HepG2 (cell line): ENCODE results near the gene C16orf87. TPM values are rescaled to one million over a fixed set of nuclear protein-coding genes. Genes with fewer than 3 reads are reported as not detected.
A peak's percentile ranks its signal among the peaks of the same experiment; 100 is the strongest.

Source experiments
- AGO2 ChIP-seq: fragments of 200-400 bp; formaldehyde crosslinking; optimal IDR thresholded peaks from 2 replicates; pipeline ENCODE3; 2017; ENCODE audit warnings: mild to moderate bottlenecking, low read depth, low read length, moderate library complexity
- AKNA ChIP-seq: sonication (generic); formaldehyde crosslinking; IDR thresholded peaks from 2 replicates; pipeline ENCODE4 v1.4.0; 2020; ENCODE audit warnings: missing genetic modification reagents, borderline replicate concordance
- CAMTA2 ChIP-seq: sonication (generic); formaldehyde crosslinking; IDR thresholded peaks from 2 replicates; pipeline ENCODE4 v1.4.0; 2020; ENCODE audit warnings: mild to moderate bottlenecking, missing genetic modification reagents, borderline replicate concordance
- FOSL1 ChIP-seq: sonication (generic); formaldehyde crosslinking; IDR thresholded peaks from 2 replicates; pipeline ENCODE4 v1.9.0; 2021; ENCODE audit warnings: missing genetic modification reagents, borderline replicate concordance
- FOXA3 ChIP-seq: IDR thresholded peaks from 2 replicates; pipeline ENCODE4 v1.6.1; 2016; ENCODE audit warnings: missing genetic modification reagents, missing compliant biosample characterization
- MAZ ChIP-seq, 2 experiments: sonication (generic) in 1 of 2; formaldehyde crosslinking in 1 of 2; IDR thresholded peaks; 2 replicates each; pipeline versions ENCODE4 v1.5.0 to v1.6.1; 2012 to 2020; ENCODE audit warnings: low read depth in 2 of 2, mild to moderate bottlenecking in 2 of 2, borderline replicate concordance in 1 of 2, improper control_type of control experiment in 1 of 2, low read length in 1 of 2, missing genetic modification reagents in 1 of 2, moderate library complexity in 1 of 2
- MLLT10 ChIP-seq: sonication (generic); formaldehyde crosslinking; IDR thresholded peaks from 2 replicates; pipeline ENCODE4 v1.4.0; 2020; ENCODE audit warnings: missing genetic modification reagents
- MNT ChIP-seq: fragments of 450-650 bp; IDR thresholded peaks from 2 replicates; pipeline ENCODE4 v1.6.1; 2016
- PHB2 ChIP-seq: fragments of 450-650 bp; IDR thresholded peaks from 2 replicates; pipeline ENCODE4 v1.6.1; 2018; ENCODE audit not compliant: partially characterized antibody
- U2AF2 ChIP-seq: fragments of 200-400 bp; formaldehyde crosslinking; IDR thresholded peaks from 2 replicates; pipeline ENCODE4 v1.6.1; 2017; ENCODE audit warnings: low read depth, mild to moderate bottlenecking, low read length
- ZNF292 ChIP-seq: sonication (generic); formaldehyde crosslinking; IDR thresholded peaks from 2 replicates; pipeline ENCODE4 v1.8.1; 2022; ENCODE audit warnings: mild to moderate bottlenecking, low read depth, missing genetic modification reagents, borderline replicate concordance
- ZNF337 ChIP-seq: sonication (generic); formaldehyde crosslinking; IDR thresholded peaks from 2 replicates; pipeline ENCODE4 v1.5.1; 2020; ENCODE audit warnings: missing genetic modification reagents, low read depth, mild to moderate bottlenecking, borderline replicate concordance
- ZNF350 ChIP-seq: sonication (generic); formaldehyde crosslinking; IDR thresholded peaks from 2 replicates; pipeline ENCODE4 v1.4.0; 2020; ENCODE audit warnings: mild to moderate bottlenecking, low read depth, missing genetic modification reagents, borderline replicate concordance
- ZNF430 ChIP-seq: sonication (generic); formaldehyde crosslinking; IDR thresholded peaks from 2 replicates; pipeline ENCODE4 v1.9.0; 2021; ENCODE audit warnings: mild to moderate bottlenecking, missing genetic modification reagents
- ZNF556 ChIP-seq: sonication (generic); formaldehyde crosslinking; IDR thresholded peaks from 2 replicates; pipeline ENCODE4 v1.4.0; 2020; ENCODE audit warnings: mild to moderate bottlenecking, missing genetic modification reagents, borderline replicate concordance
- ZNF776 ChIP-seq: sonication (generic); formaldehyde crosslinking; IDR thresholded peaks from 2 replicates; pipeline ENCODE4 v1.4.0; 2020; ENCODE audit warnings: mild to moderate bottlenecking, missing genetic modification reagents
- ZXDC ChIP-seq: sonication (generic); formaldehyde crosslinking; IDR thresholded peaks from 2 replicates; pipeline ENCODE4 v1.5.0; 2020; ENCODE audit warnings: mild to moderate bottlenecking, missing genetic modification reagents
- polyA plus RNA-seq, 8 experiments: library from polyadenylated mRNA; depleted of rRNA in 3 of 8; stranded (reverse) in 7 of 8; unstranded in 1 of 8; fragments of >200 nt; fragmentation: Illumina TruSeq in 4 of 8; extraction: Trizol in 4 of 8; gene quantifications; 2 replicates each; pipeline versions ENCODE4 v1.2.1 to v1.2.3, GENCODE V29; 2011 to 2016; ENCODE audit warnings: low read depth in 4 of 8, missing spikeins in 1 of 8, mixed read lengths in 1 of 8; ENCODE audit not compliant: insufficient read depth in 1 of 8
- total RNA-seq, 5 experiments: library from RNA; depleted of rRNA; stranded (reverse); fragments of >200 nt; fragmentation: Illumina TruSeq; extraction: Trizol; gene quantifications; 2 replicates each; pipeline ENCODE4 v1.2.3, GENCODE V29; 2016; ENCODE audit warnings: low read depth in 1 of 5
- TF ChIP-seq, protein P1 (sequence below): fragments of 450-650 bp; IDR thresholded peaks from 2 replicates; pipeline ENCODE4 v1.6.1; 2017

Gene C16orf87
- total and polyA plus RNA-seq, 2 of the 13 experiments (the other 11 are each of a cell fraction or from before 2014, with no cell fraction given) = 8.6 to 19.5 TPM

- no peak for TF ChIP-seq MNT
- TF ChIP-seq ZNF430 (CRISPR knock-in tag) = no peak
- no peak for TF ChIP-seq ZNF337 (CRISPR knock-in tag)
- TF ChIP-seq ZNF350 (CRISPR knock-in tag) = 0 out of 2 replicates have a peak, but pooled peaks have one; percentile 10
- TF ChIP-seq, protein P1, sequence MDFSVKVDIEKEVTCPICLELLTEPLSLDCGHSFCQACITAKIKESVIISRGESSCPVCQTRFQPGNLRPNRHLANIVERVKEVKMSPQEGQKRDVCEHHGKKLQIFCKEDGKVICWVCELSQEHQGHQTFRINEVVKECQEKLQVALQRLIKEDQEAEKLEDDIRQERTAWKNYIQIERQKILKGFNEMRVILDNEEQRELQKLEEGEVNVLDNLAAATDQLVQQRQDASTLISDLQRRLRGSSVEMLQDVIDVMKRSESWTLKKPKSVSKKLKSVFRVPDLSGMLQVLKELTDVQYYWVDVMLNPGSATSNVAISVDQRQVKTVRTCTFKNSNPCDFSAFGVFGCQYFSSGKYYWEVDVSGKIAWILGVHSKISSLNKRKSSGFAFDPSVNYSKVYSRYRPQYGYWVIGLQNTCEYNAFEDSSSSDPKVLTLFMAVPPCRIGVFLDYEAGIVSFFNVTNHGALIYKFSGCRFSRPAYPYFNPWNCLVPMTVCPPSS = no peak
- no peak for TF ChIP-seq FOSL1 (CRISPR knock-in tag)
- no peak for TF ChIP-seq MLLT10
- TF ChIP-seq AGO2 = no peak
- no peak for TF ChIP-seq ZNF292 (CRISPR knock-in tag)
- TF ChIP-seq ZNF556 (CRISPR knock-in tag) = no peak
- TF ChIP-seq U2AF2 = no peak
- TF ChIP-seq MAZ (IDR thresholded peaks at IDR 0.05; ENCODE audit: borderline replicate concordance, low read depth, low read length) = no peak; the same call in 1 of the 2 replicates
- TF ChIP-seq MAZ (CRISPR knock-in tag; IDR thresholded peaks at IDR 0.05; ENCODE audit: low read depth) = no peak
- no peak for TF ChIP-seq PHB2
- TF ChIP-seq FOXA3 (CRISPR knock-in tag) = no peak
- TF ChIP-seq AKNA (CRISPR knock-in tag) = no peak
- no peak for TF ChIP-seq ZNF776 (CRISPR knock-in tag)
- no peak for TF ChIP-seq ZXDC
- no peak for TF ChIP-seq CAMTA2 (CRISPR knock-in tag)
Observed at GRCh38 chr16:46747777-46748651, 83.0 kb downstream of the C16orf87 start, which contains the start of gene MYLK3 (continued).
